Activated CD4-positive, alpha-beta T cell treated with anti-CD3 and anti-CD28 coated beads for 4 hours (primary cell): ENCODE measurements around the gene HAT1.

Experiments
- DNase-seq, 2 donors: peaks; one replicate each; pipeline ENCODE4 v3.0.0-alpha.2; 2020

Gene HAT1

DNA sequence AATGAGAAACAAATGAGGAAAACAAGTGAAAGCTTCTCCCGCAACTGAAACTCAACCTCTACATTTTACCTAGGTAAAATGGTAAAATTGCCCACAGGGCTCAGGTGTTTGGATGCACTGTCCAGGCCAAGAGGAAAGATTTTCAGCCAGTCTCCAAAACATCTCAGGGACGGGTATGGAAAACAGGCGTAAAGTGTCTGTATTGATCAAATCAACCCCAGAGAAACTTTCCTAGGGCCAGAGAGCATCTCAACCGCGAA lies 361 bp upstream of the HAT1 start:
- no peak for DNase-seq

DNA sequence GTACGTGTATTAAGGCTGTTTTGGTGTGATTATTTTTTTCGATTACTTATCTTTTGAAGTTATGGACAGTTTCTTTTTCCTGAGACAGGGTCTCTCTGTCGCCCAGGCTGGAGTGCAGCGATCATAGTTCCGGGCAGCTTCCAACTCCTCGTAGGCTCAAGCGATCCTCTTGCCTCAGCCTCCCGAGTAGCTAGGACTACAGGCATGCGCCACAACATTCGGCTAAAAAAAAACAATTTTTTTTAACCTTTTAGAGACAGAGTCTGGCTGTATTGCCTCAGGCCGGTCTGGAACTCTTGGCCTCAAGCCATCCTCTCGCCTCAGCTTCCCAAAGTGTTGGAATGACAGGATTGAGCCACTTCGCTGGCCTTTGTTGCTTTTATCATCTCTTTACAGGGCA lies 945 bp downstream of the HAT1 start:
- DNase-seq = no peak

DNA sequence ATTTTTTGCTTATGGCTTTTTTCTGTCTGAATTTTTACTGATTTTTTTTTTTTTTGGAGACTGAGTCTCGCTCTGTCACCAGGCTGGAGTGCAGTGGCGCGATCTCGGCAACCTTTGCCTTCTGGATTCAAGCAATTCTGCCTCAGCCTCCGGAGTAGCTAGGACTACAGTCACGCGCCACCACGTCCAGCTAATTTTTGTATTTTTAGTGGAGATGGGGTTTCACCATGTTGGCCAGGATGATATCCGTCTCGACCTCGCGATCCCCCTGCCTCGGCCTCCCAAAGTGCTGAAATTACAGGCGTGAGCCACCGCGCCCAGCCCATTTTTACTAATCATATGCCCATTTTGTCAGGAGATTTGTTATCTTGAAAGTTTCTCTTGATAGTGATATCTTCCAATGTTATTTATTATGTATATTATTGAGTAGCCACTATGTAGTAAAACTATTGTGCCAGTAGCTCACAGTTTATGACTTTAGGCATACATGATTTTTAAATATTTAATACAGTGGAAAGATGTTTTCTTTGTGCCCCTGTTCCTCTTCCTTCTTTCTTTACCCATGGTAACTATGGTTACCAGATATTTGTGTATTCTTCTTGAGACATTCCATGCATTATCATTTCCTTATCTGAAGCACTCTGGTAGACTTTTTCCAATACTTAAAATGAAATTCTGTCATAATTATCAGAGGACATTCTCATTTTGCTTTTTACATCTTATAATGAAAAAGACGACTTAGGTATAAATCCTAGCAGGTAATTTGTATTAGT lies 2.1 kb downstream of the HAT1 start:
- DNase-seq = no peak

DNA sequence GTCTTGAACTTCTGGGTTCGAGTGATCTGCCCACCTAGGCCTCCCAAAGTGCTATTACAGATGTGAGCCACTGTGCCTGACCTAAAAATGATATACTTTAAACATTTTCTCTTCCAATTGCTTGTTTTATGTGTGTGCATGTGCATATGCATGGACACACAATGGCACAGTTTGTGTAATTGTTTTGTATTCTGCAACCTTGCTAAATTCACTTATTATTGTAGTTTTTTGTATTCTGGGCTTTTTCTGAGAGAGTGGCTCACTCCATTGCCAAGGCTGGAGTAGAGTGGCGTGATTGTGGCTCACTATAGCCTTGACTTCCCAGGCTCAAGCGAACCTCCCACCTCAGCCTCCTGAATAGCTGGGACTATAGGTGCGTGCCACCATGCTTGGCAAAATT lies 8.1 kb downstream of the HAT1 start:
- DNase-seq = no peak

DNA sequence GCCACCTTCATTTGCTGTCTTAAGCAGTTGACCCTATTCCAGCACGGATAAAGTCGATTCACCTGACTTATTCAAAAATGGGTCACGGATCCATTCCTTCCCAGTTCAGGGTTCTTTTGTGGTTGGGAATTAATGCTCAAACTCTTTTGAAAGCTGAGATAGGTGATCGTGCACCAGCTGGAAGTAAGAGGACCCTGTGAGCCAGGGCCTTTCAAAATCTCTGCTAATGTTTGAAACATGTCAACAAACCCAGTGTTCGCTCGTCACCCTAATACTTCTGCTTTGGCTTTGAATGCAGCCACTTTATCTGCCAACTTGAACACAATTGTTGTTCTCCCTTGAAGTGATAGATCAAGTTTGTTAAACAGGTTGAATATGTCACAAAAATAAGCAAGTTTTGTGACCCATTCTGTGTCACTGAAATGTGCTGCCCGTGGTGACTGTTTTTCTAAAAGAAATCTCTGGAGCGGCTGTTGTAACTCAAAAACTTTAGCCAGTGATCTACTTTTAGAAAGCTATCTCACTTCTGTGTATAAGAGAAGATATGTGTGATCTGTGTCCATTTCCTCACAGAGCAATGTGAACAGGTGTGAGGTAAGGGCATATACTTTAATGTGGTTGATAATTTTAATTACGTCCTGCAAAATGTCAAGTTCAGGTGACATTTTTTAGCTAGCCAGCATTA lies 16.9 kb downstream of the HAT1 start:
- no peak for DNase-seq

DNA sequence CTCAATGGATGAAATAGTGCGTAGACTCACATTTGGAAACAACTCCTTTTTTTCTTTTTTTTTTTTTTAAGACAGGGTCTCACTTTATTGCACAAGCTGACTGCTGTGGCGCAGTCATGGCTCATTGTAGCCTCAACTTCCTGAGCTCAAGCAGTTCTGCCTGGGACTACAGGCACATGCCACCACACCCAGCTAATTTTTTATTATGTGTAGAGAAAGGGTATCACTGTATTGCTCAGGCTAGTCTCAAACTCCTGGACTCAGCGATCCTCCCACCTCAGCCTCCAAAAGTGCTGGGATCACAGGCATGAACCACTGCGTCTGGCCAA lies 17.4 kb downstream of the HAT1 start:
- DNase-seq = no peak

DNA sequence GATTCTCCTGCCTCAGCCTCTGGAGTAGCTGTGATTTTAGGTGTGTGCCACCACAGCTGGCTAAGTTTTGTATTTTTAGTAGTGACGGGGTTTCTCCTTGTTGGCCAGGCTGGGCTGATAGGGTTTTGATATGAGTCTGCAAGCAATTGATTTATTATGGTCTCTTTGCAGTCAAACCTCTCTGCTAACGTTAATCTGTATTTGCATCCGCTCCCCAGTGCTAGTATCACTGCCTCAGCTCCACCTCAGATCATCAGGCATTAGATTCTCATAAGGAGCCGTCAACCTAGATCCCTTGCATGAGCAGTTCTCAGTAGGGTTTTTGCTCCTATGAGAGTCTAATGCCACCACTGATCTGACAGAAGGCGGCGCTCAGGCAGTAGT lies 19.0 kb downstream of the HAT1 start:
- no peak for DNase-seq

DNA sequence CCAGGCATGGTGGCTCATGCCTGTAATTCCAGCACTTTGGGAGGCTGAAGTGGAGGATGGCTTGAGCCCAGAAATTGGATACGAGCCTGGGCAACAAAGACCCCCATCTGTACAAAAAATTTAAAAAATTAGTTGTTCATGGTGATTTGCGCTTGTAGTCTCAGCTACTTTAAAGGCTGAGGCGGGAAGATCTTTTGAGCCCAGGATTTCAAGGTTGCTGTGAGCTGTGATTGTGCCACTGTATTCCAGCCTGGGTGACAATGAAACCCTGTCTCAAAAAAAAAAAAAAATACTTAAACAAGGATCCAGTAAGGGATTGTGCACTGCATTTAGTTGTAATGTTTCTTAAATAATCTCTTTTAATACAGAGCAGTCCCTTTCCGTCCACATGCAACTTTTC lies 21.6 kb downstream of the HAT1 start:
- no peak for DNase-seq

DNA sequence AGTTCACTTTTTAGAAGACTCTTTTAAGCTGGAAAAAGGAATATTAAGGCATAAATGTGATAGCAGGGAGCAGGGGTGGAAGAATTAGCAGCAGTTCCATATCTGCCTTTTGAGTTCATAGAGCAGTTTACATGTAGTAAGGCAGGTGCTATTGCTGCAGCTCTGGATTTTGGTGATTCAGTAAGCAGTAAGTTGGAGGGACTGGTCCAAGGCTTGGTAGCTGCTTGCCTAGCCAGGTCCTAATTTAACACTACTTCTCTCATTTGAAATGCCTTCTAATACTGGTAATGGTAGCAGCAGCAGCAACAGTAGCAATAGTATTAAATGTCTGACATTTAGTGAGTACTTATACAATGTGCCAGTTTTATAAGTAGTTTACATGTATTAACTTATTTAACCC lies 30.0 kb downstream of the HAT1 start:
- DNase-seq = no peak

DNA sequence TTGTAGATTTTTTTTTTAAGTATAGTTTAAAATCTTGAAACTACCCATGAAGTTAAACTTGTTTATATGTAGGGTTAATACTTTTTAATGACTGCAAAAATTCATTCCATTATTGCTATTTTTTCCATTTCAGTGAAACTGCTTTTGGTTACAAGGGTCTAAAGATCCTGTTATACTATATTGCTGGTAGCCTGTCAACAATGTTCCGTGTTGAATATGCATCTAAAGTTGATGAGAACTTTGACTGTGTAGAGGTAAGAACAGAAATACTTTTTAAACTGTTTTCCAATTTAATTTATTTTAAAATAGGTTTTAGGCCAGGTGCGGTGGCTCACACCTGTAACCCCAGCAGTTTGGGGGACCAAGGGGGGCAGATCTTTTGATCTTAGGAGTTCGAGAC lies 30.5 kb downstream of the HAT1 start:
- DNase-seq = no peak

DNA sequence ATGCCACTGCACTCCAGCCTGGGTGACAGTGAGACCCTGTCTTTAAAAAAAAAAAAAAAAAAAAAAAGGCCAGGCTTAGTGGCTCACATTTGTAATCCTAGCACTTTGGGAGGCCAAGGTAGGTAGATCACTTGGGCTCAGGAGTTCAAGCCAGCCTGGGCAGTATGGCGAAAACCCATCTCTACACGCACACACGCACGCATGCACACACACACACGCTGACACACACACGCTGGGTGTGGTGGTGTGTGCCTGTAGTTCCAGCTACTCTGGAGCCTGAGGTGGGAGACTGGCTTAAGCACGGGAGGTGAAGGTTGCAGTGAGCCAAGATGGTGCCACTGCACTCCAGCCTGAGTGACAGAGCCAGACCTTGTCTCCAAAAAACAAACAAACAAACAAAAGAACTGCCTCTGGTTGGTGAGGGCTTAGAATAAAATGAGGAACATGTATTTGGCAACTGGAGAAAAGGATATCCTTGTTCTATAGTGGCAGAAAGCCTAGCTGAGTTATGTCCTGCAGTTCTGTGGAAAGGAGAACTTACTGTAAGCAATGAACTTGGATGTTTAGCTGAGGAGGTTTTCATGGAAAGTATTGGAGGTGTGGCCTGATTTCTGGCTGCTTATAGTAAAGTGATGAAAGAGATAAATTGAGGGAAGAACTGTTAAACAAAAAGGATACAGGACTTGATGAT lies 34.0 kb downstream of the HAT1 start:
- no peak for DNase-seq

DNA sequence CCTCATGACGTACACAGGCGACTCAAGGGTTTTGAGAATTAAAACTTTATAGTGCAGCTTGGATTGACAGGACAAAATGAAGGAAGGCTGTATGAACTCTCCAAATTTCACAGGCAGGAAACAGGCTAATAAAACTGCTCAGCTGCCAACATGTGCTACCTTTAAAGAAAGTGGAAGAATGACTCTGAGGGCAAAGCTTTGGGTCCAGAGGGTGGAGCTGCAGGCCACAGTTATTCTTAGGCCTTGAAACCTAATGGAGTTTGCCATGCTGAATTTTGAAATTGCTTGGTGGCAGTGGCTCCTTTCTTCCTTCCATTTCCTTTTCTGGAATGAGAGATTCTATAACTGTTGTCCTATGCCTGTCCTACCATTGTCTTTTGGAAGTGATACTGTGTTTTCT lies 34.8 kb downstream of the HAT1 start:
- DNase-seq = no peak

DNA sequence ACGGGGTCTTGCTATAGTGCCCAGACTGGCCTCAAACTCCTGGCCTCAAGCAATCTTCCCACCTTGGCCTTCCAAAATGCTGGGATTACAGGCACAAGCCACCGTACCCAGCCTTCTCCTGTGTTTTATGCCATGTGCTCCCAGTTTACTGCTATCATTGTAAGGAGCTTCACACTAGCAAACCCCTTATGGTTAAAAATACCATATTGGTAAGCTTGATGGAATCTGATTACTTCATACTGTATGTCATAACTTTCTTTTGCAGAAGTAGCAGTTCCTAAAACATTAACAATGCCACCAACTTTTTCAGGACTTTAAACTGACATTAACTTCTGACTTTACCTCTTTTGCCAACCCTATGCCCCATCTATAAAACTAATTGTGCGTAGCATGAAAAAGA lies 36.2 kb downstream of the HAT1 start:
- DNase-seq = no peak

DNA sequence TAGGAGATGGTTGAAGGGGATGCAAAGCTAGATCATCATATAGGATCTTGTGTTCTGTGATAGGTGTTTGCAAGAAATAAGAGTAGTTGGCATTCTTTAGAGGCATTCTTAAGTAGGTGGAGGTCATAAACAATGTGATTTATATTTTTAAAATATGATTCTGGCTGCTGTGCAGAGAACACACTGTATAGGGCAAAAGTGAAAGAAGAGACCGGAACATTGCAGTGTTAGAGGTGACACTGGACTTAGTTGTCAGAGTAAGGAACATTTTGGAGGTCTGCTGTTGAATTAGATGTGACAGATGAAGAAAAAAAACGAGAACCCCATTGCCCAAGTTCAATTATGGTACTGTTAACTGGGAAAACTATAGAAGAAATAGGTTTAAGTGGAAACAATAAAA lies 37.7 kb downstream of the HAT1 start:
- no peak for DNase-seq

DNA sequence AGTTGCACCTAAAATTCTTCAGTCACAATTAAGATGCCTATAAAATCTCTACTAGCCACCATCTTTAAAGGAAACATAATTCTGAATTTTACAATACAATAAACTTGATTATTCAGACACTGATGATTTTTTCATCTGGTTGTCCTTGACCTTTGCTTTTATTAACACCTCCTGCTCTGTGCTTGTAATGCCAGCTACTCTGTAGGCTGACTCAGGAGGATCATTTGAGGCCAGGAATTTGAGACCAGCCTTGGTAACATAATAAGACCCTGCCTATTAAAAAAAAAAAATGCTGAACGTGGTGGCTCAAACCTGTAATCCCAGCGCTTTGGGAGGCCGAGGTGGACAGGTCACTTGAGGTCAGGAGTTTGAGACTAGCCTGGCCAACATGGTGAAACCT lies 38.3 kb downstream of the HAT1 start:
- DNase-seq = no peak

DNA sequence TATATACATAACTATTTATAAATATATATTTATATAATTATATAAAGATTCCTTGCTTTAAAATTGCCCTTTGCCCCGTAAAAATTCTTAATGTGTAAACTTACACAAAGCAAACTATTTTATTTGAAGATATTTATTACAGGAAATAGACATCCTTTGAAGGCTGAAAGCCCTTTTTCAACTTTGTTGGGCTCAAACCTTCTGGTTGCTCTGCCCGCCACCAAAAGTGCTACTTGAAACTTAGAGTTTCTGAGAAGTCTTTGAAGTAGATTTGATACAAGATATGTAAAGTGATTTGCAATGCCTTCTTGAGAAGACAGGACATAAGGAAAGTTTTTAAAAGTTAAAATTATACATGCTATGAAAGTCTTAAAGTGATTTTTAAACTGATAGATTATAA lies 40.9 kb downstream of the HAT1 start:
- no peak for DNase-seq

DNA sequence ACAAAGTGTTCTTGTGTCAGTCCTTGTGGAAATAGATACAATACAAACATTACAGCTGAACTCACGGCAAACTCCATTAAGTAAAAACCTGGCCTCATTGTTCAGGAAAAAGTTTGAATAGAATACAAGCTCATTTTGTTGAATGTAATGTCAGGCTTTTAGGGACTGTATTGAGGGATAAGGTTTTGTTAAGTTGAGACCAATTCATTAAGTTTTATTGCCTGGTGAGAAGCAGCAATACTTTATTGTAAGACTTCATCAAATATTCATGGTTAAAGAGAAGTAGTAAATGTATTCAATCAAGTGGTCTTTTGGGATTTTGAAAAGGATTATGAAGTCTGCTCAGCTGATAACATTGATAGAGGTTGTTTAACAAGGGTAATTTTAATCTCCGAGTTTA lies 42.0 kb downstream of the HAT1 start:
- DNase-seq = no peak

DNA sequence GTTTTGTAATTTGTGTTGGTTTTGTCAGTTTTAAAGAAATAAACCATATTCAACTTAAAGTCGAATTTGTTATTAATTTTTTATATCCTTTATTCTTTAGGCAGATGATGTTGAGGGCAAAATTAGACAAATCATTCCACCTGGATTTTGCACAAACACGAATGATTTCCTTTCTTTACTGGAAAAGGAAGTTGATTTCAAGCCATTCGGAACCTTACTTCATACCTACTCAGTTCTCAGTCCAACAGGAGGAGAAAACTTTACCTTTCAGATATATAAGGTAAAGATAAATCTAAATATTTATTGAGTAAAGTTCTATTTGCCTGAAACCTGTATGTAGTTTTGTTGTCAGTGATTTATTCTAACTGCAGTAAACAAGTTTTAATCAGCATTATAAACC lies 43.0 kb downstream of the HAT1 start:
- no peak for DNase-seq

DNA sequence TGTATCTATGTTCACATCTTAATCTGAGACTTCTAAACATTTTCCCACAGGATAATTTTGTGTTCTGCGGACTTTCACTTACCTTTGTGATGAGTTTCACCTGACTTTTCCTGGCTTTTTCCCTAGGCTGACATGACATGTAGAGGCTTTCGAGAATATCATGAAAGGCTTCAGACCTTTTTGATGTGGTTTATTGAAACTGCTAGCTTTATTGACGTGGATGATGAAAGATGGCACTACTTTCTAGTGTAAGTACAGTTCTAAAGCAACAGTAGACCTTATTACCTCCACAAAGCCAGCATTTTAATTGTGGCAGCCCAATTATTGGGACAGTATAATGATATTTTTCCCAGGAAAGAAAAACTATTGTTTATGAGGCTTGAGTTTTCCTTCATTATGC lies 43.4 kb downstream of the HAT1 start:
- DNase-seq = no peak

DNA sequence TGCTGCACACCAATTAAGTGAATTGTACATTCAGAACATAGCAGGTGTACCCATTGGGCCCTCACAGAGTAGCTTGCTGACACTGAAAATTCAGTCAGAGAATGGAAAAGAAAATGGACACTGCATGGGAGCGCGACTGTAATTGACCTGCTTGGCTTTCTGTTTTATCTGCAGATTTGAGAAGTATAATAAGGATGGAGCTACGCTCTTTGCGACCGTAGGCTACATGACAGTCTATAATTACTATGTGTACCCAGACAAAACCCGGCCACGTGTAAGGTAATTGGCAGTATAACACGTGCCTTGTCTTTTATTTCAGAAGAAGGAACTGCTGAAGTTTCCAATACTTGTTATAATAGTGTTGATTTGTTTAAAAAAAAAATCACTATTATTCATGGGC lies 44.0 kb downstream of the HAT1 start:
- no peak for DNase-seq

DNA sequence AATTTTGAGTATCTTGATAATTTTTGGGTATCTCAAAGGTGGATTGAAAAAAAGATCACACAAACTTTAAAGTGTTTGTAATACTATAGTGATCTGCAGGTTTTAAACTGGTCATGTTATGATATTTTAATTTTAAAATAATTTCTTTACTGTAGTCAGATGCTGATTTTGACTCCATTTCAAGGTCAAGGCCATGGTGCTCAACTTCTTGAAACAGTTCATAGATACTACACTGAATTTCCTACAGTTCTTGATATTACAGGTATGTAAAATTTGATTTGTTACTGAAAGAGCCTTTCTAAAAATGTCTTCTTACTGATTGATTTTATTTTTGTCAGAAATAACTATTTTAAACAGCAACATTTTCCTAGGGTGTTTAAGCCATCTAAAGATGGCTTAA lies 44.4 kb downstream of the HAT1 start:
- DNase-seq = no peak

DNA sequence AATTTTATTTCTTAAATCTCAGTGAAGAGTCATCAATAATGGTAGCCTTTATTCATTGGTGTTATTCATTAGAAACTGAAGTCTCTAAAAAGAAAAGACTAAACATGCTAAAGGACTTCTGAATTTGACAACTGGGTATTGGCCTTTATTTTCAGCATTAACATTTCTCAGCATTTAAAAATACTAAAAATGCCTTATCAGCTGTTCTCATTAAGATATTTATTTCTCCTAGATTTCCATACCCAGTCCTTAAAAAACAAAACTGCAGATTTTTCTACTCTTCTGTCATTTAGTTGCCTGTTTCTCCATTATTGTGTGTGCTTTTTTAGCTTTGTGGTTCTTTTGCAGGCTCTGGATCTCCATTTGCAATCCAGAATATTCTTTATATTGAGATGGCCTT lies 46.2 kb downstream of the HAT1 start:
- no peak for DNase-seq

DNA sequence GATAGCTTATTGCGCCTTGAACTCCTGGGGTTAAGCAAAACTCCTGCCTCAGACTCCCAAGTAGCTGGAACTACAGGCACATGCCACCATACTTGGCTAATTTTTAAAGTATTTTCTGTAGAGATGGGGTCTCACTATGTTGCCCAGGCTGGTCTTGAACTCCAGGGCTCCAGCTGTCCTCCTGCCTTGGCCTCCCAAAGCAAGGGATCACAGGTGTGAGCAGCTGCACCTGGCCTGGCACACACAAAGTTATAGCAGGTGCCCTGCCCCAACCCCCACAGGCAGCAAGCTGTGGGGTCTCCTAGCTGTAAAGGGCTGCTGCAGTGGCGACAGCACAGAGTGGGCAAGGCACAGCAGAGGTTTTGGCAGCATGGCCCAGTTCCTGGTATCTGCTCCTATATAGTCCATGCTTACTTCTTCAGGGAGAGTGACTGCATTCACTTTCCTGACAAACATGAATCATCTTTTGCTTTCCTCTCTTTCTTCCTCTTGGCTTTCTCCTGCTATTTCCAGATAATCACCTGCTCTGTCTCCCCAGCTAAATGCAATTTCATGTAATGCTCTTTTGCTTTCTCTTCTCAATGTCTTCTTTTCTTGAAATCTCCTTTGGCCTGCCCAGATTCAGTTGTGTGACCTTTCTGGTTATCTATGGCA lies 50.2 kb downstream of the HAT1 start:
- no peak for DNase-seq

DNA sequence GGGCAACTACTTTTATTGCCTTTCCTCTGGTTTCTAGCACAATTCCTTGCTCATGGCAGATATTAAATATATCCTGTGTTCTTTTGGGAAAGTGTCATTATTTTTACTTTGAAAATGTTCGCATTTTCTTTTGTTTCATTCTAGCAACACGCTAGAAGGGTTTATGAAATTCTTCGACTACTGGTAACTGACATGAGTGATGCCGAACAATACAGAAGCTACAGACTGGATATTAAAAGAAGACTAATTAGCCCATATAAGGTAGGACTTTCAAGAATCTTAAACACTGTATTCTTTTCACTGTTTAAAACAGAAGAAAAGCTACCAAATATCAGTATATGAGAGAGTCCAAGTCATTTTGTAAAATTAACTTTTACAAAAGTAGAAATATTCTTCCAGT lies 56.8 kb downstream of the HAT1 start:
- DNase-seq = no peak
